ENCODE results near the gene CFAP58. TPM values are rescaled to one million over a fixed set of nuclear protein-coding genes. Genes with fewer than 3 reads are reported as not detected.

The CFAP58 gene
- total RNA-seq, 1 experiment from 2014 or later, result 0.63 TPM

GRCh38 chr10:104333728-104334373 lies 19.8 kb upstream of the CFAP58 start:
- H4K5ac ChIP-seq (ENCODE audit: insufficient read length, low read depth, low read length), result no peak overlapping the region
- no peak overlapping the region for H4K91ac ChIP-seq (ENCODE audit: insufficient read length, low read depth, low read length)
- no peak overlapping the region for H2AK5ac ChIP-seq (ENCODE audit: insufficient read length, low read length)
- DNase-seq, result no peak
- H3K14ac ChIP-seq (ENCODE audit: insufficient read depth, low read length), result no peak overlapping the region
- no peak overlapping the region for H2AFZ ChIP-seq (ENCODE audit: low read length)
- H4K20me1 ChIP-seq (ENCODE audit: control insufficient read depth, insufficient read depth, insufficient read length), result peaks cover 3% of the 10 kb centered on the region
- no peak overlapping the region for H3K27ac ChIP-seq (ENCODE audit: insufficient read length, low read depth, low read length)
- H2BK15ac ChIP-seq (ENCODE audit: low read depth, low read length), result no peak overlapping the region
- H2BK12ac ChIP-seq (ENCODE audit: insufficient read length, low read depth, low read length), result no peak overlapping the region
- no peaks in the 10 kb centered on the region for H3K9me3 ChIP-seq (ENCODE audit: control insufficient read depth, low read depth, low read length)
- no CpG with 5 or more reads among the region's 15 CpGs for WGBS (ENCODE audit: extremely low coverage, insufficient read length, low lambda C conversion rate)
- H2BK120ac ChIP-seq (ENCODE audit: low read depth, low read length, poor library complexity, severe bottlenecking), result no peak overlapping the region
- H4K8ac ChIP-seq (replicated peaks; ENCODE audit: insufficient read length, low read depth, low read length), result no peak overlapping the region
- no peak overlapping the region for H3K56ac ChIP-seq (ENCODE audit: insufficient read length, low read depth, low read length)
- peak overlapping the region; percentile 72 to 91 (median 88); a peak in 5 of 7 replicates for H3K27ac Mint-ChIP-seq
- H3K23me2 ChIP-seq (ENCODE audit: insufficient read length, low read depth, low read length, poor library complexity, severe bottlenecking), result peaks cover 9% of the 10 kb centered on the region
- H3K27me3 Mint-ChIP-seq (ENCODE audit: low read depth), result no peaks in the 10 kb centered on the region; the same call in 1 of the 2 replicates
- no peak for TF ChIP-seq CTCF (conservative IDR thresholded peaks at IDR 0.05)
- peaks cover 37% of the 10 kb centered on the region; the same call in 1 of the 2 replicates for H3K4me1 ChIP-seq (ENCODE audit: insufficient read depth, low read length)
- no peaks in the 10 kb centered on the region for H3K79me1 ChIP-seq (ENCODE audit: insufficient read depth, low read depth, low read length, poor library complexity, severe bottlenecking)
- H3K4ac ChIP-seq (ENCODE audit: low read depth, low read length), result no peak overlapping the region
- no peaks in the 10 kb centered on the region for H3K9me3 Mint-ChIP-seq
- peaks cover 2 to 5% (median 3%) of the 10 kb centered on the region in 3 experiments; a peak in 3 of 7 replicates for H3K36me3 Mint-ChIP-seq (ENCODE audit: insufficient read depth in 1 of 3, low read depth in 3 of 3)
- H2BK5ac ChIP-seq (ENCODE audit: insufficient read length, low read length), result no peak overlapping the region
- no peak overlapping the region for H3K23ac ChIP-seq (ENCODE audit: insufficient read length, low read depth, low read length)
- H3K18ac ChIP-seq (ENCODE audit: insufficient read length, low read depth, low read length), result no peak overlapping the region
- H2BK20ac ChIP-seq (ENCODE audit: low read depth, low read length, poor library complexity, severe bottlenecking), result no peak overlapping the region
- H3K9ac ChIP-seq (ENCODE audit: extremely low read depth, insufficient read length, low read length), result no peak overlapping the region
- H3K79me2 ChIP-seq (ENCODE audit: insufficient read depth, low read length), result peaks cover 33% of the 10 kb centered on the region; the same call in 1 of the 2 replicates
- H3K4me3 Mint-ChIP-seq, result peak overlapping the region in 1 of 2 experiments; percentile 55; a peak in 1 of 5 replicates
- H3K27me3 ChIP-seq (ENCODE audit: insufficient read depth, low read length), result no peaks in the 10 kb centered on the region
- no peak overlapping the region for H3K4me2 ChIP-seq (ENCODE audit: insufficient read depth, insufficient read length, low read length)
- no peak overlapping the region for H3T11ph ChIP-seq (ENCODE audit: low read length)
- H3K4me1 Mint-ChIP-seq, result peaks cover 73 to 78% of the 10 kb centered on the region in 2 experiments
